Activated naive CD8-positive, alpha-beta T cell (primary cell): ENCODE measurements around the gene RTL10.

Source experiments
- H3K27ac Mint-ChIP-seq: one replicate; pipeline ENCODE4 v1.8.0; 2021; ENCODE audit warnings: mixed read lengths
- H3K27me3 Mint-ChIP-seq: one replicate; pipeline ENCODE4 v1.8.0; 2021; ENCODE audit warnings: mixed read lengths
- H3K36me3 Mint-ChIP-seq: one replicate; pipeline ENCODE4 v1.8.0; 2021; ENCODE audit warnings: mixed read lengths
- H3K4me1 Mint-ChIP-seq: one replicate; pipeline ENCODE4 v1.8.0; 2021; ENCODE audit warnings: low read depth, mixed read lengths
- H3K4me3 Mint-ChIP-seq: one replicate; pipeline ENCODE4 v1.8.0; 2021; ENCODE audit warnings: mild to moderate bottlenecking, mixed read lengths
- H3K9me3 Mint-ChIP-seq: one replicate; pipeline ENCODE4 v1.8.0; 2021; ENCODE audit warnings: low read depth, mixed read lengths

RTL10 gene

GRCh38 chr22:19873960-19874306 lies 19.3 kb upstream of the RTL10 start:
- no peaks in the 10 kb centered on the region for H3K27me3 Mint-ChIP-seq
- H3K27ac Mint-ChIP-seq, result no peak overlapping the region
- H3K36me3 Mint-ChIP-seq, result no peaks in the 10 kb centered on the region

GRCh38 chr22:19873138-19873959 lies 18.7 kb upstream of the RTL10 start:
- H3K4me3 Mint-ChIP-seq, result no peak overlapping the region
- H3K9me3 Mint-ChIP-seq, result no peaks in the 10 kb centered on the region
- no peaks in the 10 kb centered on the region for H3K27me3 Mint-ChIP-seq
- H3K4me1 Mint-ChIP-seq, result peaks cover 12% of the 10 kb centered on the region
- H3K36me3 Mint-ChIP-seq, result no peaks in the 10 kb centered on the region
- no peak overlapping the region for H3K27ac Mint-ChIP-seq

More at GRCh38 chr22:19873960-19874306, 19.3 kb upstream of the RTL10 start:
- Mint-ChIP-seq H3K4me1 (peaks cover 12% of the 10 kb centered on the region), H3K4me3 (no peak overlapping the region), H3K9me3 (no peaks in the 10 kb centered on the region)

- H3K9me3 Mint-ChIP-seq, result no peaks in the 10 kb centered on the region
- H3K27me3 Mint-ChIP-seq, result no peaks in the 10 kb centered on the region
- no peak overlapping the region for H3K27ac Mint-ChIP-seq
- H3K36me3 Mint-ChIP-seq, result peaks cover 2% of the 10 kb centered on the region
- H3K4me3 Mint-ChIP-seq, result no peak overlapping the region
- H3K4me1 Mint-ChIP-seq, result peaks cover 12% of the 10 kb centered on the region
These were observed 18.1 kb upstream of the RTL10 start for GRCh38 chr22:19872779-19873137.

GRCh38 chr22:19871845-19872778 lies 17.4 kb upstream of the RTL10 start:
- Mint-ChIP-seq H3K9me3 (no peaks in the 10 kb centered on the region), H3K4me1 (peaks cover 12% of the 10 kb centered on the region), H3K36me3 (peaks cover 2% of the 10 kb centered on the region), H3K27ac (no peak overlapping the region), H3K27me3 (no peaks in the 10 kb centered on the region), H3K4me3 (no peak overlapping the region)

- H3K4me1 Mint-ChIP-seq, result peaks cover 12% of the 10 kb centered on the region
- H3K9me3 Mint-ChIP-seq, result no peaks in the 10 kb centered on the region
- H3K4me3 Mint-ChIP-seq, result no peak overlapping the region
- no peaks in the 10 kb centered on the region for H3K27me3 Mint-ChIP-seq
- H3K36me3 Mint-ChIP-seq, result peaks cover 2% of the 10 kb centered on the region
- no peak overlapping the region for H3K27ac Mint-ChIP-seq
These were observed 16.6 kb upstream of the RTL10 start for GRCh38 chr22:19871023-19871844.

GRCh38 chr22:19870153-19871022 lies 15.7 kb upstream of the RTL10 start:
- H3K27ac Mint-ChIP-seq, result no peak overlapping the region

GRCh38 chr22:19869497-19870152 lies 15.0 kb upstream of the RTL10 start:
- Mint-ChIP-seq H3K4me3 (no peak overlapping the region), H3K9me3 (no peaks in the 10 kb centered on the region), H3K36me3 (peaks cover 2% of the 10 kb centered on the region), H3K27me3 (no peaks in the 10 kb centered on the region), H3K27ac (no peak overlapping the region), H3K4me1 (peaks cover 8% of the 10 kb centered on the region)

More at GRCh38 chr22:19870153-19871022, 15.7 kb upstream of the RTL10 start:
- peaks cover 2% of the 10 kb centered on the region for H3K36me3 Mint-ChIP-seq
- peaks cover 12% of the 10 kb centered on the region for H3K4me1 Mint-ChIP-seq
- H3K4me3 Mint-ChIP-seq, result no peak overlapping the region
- no peaks in the 10 kb centered on the region for H3K27me3 Mint-ChIP-seq
- no peaks in the 10 kb centered on the region for H3K9me3 Mint-ChIP-seq

- Mint-ChIP-seq H3K9me3 (no peaks in the 10 kb centered on the region), H3K4me1 (peaks cover 1% of the 10 kb centered on the region), H3K27me3 (no peaks in the 10 kb centered on the region), H3K4me3 (no peak overlapping the region), H3K27ac (no peak overlapping the region), H3K36me3 (peaks cover 2% of the 10 kb centered on the region)
These were observed 14.2 kb upstream of the RTL10 start for GRCh38 chr22:19868773-19869471.

- H3K9me3 Mint-ChIP-seq, result no peaks in the 10 kb centered on the region
- no peak overlapping the region for H3K27ac Mint-ChIP-seq
These were observed 13.7 kb upstream of the RTL10 start for GRCh38 chr22:19868333-19868732.

GRCh38 chr22:19867617-19868016 lies 12.9 kb upstream of the RTL10 start:
- no peaks in the 10 kb centered on the region for H3K4me1 Mint-ChIP-seq
- no peak overlapping the region for H3K4me3 Mint-ChIP-seq
- no peaks in the 10 kb centered on the region for H3K27me3 Mint-ChIP-seq
- peaks cover 2% of the 10 kb centered on the region for H3K36me3 Mint-ChIP-seq
- H3K9me3 Mint-ChIP-seq, result no peaks in the 10 kb centered on the region
- no peak overlapping the region for H3K27ac Mint-ChIP-seq

More at GRCh38 chr22:19868333-19868732, 13.7 kb upstream of the RTL10 start:
- Mint-ChIP-seq H3K27me3 (no peaks in the 10 kb centered on the region), H3K4me1 (no peaks in the 10 kb centered on the region), H3K36me3 (peaks cover 2% of the 10 kb centered on the region), H3K4me3 (no peak overlapping the region)

GRCh38 chr22:19866665-19867009 lies 12.0 kb upstream of the RTL10 start:
- Mint-ChIP-seq H3K27me3 (no peaks in the 10 kb centered on the region), H3K9me3 (no peaks in the 10 kb centered on the region), H3K27ac (no peak overlapping the region), H3K36me3 (peaks cover 2% of the 10 kb centered on the region), H3K4me1 (no peaks in the 10 kb centered on the region), H3K4me3 (no peak overlapping the region)

GRCh38 chr22:19865141-19865829 lies 10.6 kb upstream of the RTL10 start:
- H3K9me3 Mint-ChIP-seq, result no peaks in the 10 kb centered on the region
- no peak overlapping the region for H3K27ac Mint-ChIP-seq
- H3K4me3 Mint-ChIP-seq, result no peak overlapping the region
- H3K4me1 Mint-ChIP-seq, result no peaks in the 10 kb centered on the region
- no peaks in the 10 kb centered on the region for H3K27me3 Mint-ChIP-seq
- H3K36me3 Mint-ChIP-seq, result peaks cover 2% of the 10 kb centered on the region
